Ascending aorta (tissue), 2 donors: ENCODE data around the gene JAZF1. TPM values are rescaled to one million over a fixed set of nuclear protein-coding genes. Genes with fewer than 3 reads are reported as not detected.

Experiments used
- DNase-seq, 2 donors: peaks; one replicate each; pipeline ENCODE4 v3.0.0-alpha.2; 2019; ENCODE audit warnings: low spot score in 2 of 2
- H3K27ac ChIP-seq, 2 donors: fragments of 200-600 bp; sonication (generic); one replicate each; pipeline ENCODE4 v1.5.1; 2016 to 2017; ENCODE audit warnings: mild to moderate bottlenecking in 1 of 2
- H3K27me3 ChIP-seq: fragments of 200-600 bp; sonication (generic); one replicate; pipeline ENCODE4 v1.5.1; 2017
- H3K36me3 ChIP-seq, 2 donors: fragments of 200-600 bp; sonication (generic); one replicate each; pipeline ENCODE4 v1.5.1; 2016
- H3K4me1 ChIP-seq, 2 donors: fragments of 200-600 bp; sonication (generic); one replicate each; pipeline ENCODE4 v1.5.1; 2016 to 2017; ENCODE audit warnings: mild to moderate bottlenecking in 1 of 2
- H3K4me3 ChIP-seq, 2 donors: fragments of 200-600 bp; sonication (generic); one replicate each; pipeline ENCODE4 v1.5.1; 2016 to 2017; ENCODE audit warnings: mild to moderate bottlenecking in 1 of 2
- H3K9me3 ChIP-seq, 2 donors: fragments of 200-600 bp; sonication (generic); one replicate each; pipeline ENCODE4 v1.5.1; 2016
- CTCF ChIP-seq, 3 experiments: fragments of 200-600 bp in 2 of 3; fragments of 450-650 bp in 1 of 3; sonication (generic) in 2 of 3; IDR thresholded peaks; one replicate each; pipeline ENCODE4 v1.5.1; 2016 to 2019; ENCODE audit warnings: antibody characterized with exemption in 3 of 3, mild to moderate bottlenecking in 1 of 3, moderate library complexity in 1 of 3
- intact Hi-C: fragments of 100-400 bp; cut with DNase I; formaldehyde crosslinking; loops from one replicate; pipeline ENCODE4 v1.15.1; 2023
- total RNA-seq: library from RNA; depleted of rRNA; stranded (reverse); fragments of >200 nt; gene quantifications from one replicate; pipeline ENCODE4 v1.1.0, GENCODE V29; 2016

The JAZF1 gene
- total RNA-seq, 1 donor from 2014 or later, result 37.7 TPM

- intact Hi-C loops, result no loop called here
- no peak overlapping the region for H3K27ac ChIP-seq
- no peak overlapping the region for H3K4me3 ChIP-seq
- no peaks in the 10 kb centered on the region for H3K9me3 ChIP-seq
- no peak for TF ChIP-seq CTCF (IDR thresholded peaks at IDR 0.05)
- H3K27me3 ChIP-seq, result no peaks in the 10 kb centered on the region
- no peak for DNase-seq
- H3K4me1 ChIP-seq, result peaks cover 3 to 13% of the 10 kb centered on the region in 2 donors
- H3K36me3 ChIP-seq, result no peaks in the 10 kb centered on the region
Observed at GRCh38 chr7:28152594-28152993, 28.0 kb downstream of the JAZF1 start.

GRCh38 chr7:28151965-28152364 is 28.6 kb downstream of the JAZF1 start:
- no peak for DNase-seq
- no peak overlapping the region for H3K4me3 ChIP-seq
- H3K4me1 ChIP-seq, result peaks cover 3 to 11% of the 10 kb centered on the region in 2 donors
- H3K27me3 ChIP-seq, result no peaks in the 10 kb centered on the region
- intact Hi-C loops, result no loop called here
- no peaks in the 10 kb centered on the region for H3K9me3 ChIP-seq
- no peak for TF ChIP-seq CTCF (IDR thresholded peaks at IDR 0.05)
- no peak overlapping the region for H3K27ac ChIP-seq
- no peaks in the 10 kb centered on the region for H3K36me3 ChIP-seq

- no peak for DNase-seq
- Histone ChIP-seq H3K27me3 (no peaks in the 10 kb centered on the region), H3K36me3 (no peaks in the 10 kb centered on the region), H3K27ac (no peak overlapping the region), H3K4me1 (no peaks in the 10 kb centered on the region), H3K9me3 (no peaks in the 10 kb centered on the region), H3K4me3 (no peak overlapping the region)
- no peak for TF ChIP-seq CTCF (IDR thresholded peaks at IDR 0.05)
- intact Hi-C loops, result no loop called here
Observed at GRCh38 chr7:28149291-28150101, 31.1 kb downstream of the JAZF1 start.

- no peak for TF ChIP-seq CTCF (IDR thresholded peaks at IDR 0.05)
- no peak overlapping the region for H3K27ac ChIP-seq
- no peaks in the 10 kb centered on the region for H3K9me3 ChIP-seq
- intact Hi-C loops, result no loop called here
- H3K27me3 ChIP-seq, result no peaks in the 10 kb centered on the region
- H3K4me3 ChIP-seq, result no peak overlapping the region
- DNase-seq, result no peak
- H3K36me3 ChIP-seq, result no peaks in the 10 kb centered on the region
- H3K4me1 ChIP-seq, result no peaks in the 10 kb centered on the region
Observed at GRCh38 chr7:28145931-28146330, 34.7 kb downstream of the JAZF1 start.

GRCh38 chr7:28145090-28145626 is 35.4 kb downstream of the JAZF1 start:
- intact Hi-C loops, result no loop called here
- Histone ChIP-seq H3K27ac (no peak overlapping the region), H3K4me1 (no peaks in the 10 kb centered on the region), H3K36me3 (no peaks in the 10 kb centered on the region), H3K9me3 (no peaks in the 10 kb centered on the region), H3K27me3 (no peaks in the 10 kb centered on the region), H3K4me3 (no peak overlapping the region)
- no peak for TF ChIP-seq CTCF (IDR thresholded peaks at IDR 0.05)
- DNase-seq, result no peak
